Ecto neural progenitor cell (in vitro differentiated cells): ENCODE results near the gene KRT35.
"Not testable (repeated sequence)": the region's sequence is repeated elsewhere in the genome, so short reads cannot be mapped to it uniquely, and the experiment has no call there.

Source experiments
- DNase-seq: peaks from one replicate; pipeline ENCODE4 v3.0.0-alpha.2; 2018; ENCODE audit warnings: low spot score

The KRT35 gene

DNA sequence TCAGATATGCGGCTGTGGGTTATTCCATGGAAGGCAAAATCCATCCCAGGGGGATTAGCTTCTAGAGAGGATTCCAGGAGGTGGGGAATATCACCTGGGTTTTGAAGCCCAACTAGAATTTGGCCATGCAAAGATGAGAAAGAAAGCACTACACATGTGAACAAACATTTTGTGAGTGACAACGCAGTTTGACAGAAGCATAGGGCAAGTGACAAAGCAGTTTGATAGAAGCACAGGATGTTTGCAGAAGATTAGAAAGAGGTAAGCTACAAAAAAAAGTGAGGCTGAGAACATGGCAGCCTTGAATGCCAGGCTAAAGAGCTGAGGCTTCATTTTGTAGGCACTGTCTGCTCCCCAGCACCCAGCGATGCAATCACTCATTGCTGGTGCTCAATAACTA is 27.9 kb downstream of the KRT35 start:
- no peak for DNase-seq

DNA sequence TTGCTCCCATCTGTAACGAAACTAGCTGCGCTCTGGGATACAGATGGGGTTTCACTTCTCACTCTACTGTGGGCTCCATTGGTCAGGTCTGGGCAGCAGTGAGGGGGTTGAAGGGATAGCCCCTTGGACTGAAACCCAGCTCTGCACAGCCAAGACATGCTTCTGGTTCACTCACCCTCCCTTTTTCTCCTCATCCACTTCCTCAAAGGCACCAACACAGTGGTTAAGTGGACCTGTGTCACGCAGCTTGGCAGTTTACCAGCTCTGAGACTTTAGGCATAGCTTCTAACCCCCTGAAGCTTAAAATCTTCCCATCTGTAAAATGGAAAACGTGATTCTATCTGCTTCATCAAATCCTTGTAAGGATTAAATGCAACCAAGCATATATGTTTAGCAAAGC is 28.7 kb downstream of the KRT35 start:
- no peak for DNase-seq

GRCh38 chr17:41451154-41451728 is 29.7 kb downstream of the KRT35 start:
- no peak for DNase-seq

DNA sequence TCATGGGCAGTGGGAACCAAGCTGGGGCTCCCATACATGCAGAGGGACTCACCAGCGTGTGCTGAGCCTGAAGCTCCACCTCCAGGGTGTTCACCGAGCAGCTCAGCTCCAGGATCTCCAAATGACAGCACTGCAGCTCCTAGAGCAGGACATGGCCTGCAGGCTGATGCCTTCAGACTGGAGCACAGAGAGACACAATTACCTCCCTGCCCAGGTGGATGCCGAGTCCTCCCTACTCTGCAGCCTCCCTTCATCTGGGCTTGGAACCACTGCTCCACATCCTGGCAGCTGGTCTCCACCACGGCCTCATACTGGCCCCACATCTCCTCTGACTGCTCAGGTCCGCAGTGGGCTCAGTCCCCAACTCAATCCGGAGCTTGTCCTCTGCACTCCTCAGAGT is 31.9 kb downstream of the KRT35 start:
- DNase-seq, result no peak

DNA sequence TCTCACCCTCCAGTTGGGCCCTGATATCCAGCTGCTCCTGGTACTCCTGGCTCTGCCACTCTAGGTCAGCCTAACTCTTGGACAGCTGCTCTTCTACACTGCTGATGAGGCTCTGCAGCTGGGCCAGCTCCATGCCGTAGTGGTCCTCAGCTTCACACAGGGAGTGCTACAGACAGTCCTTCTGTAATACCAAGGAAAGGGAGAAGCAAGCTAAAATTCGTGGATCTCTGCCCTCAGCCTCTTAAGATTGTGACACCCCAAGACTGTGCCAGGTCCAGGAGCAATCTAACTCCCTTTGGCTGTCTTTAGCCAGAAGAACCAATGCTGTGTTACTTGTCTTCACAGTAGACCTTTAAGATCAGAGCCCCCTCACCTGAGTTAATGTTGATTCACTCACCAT is 32.4 kb downstream of the KRT35 start:
- no peak for DNase-seq

DNA sequence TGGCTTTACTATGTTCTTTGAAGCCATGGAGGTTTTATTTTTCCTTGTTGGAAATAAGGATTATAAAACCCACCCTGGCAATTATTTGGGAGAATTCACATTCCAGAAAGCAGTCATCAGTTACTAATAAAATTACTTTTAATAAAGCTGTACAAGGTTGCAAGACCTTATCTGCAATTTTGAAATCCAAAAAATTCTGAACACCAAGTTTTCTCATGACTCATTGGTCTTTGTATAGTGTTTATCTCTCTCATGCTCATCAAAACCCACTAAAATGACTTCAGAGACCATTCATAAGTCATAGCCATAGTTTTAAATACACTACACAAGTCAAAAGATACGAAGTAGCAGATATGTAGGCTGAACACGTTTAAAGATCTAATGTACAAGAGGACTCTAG is 34.1 kb downstream of the KRT35 start:
- DNase-seq, result no peak

DNA sequence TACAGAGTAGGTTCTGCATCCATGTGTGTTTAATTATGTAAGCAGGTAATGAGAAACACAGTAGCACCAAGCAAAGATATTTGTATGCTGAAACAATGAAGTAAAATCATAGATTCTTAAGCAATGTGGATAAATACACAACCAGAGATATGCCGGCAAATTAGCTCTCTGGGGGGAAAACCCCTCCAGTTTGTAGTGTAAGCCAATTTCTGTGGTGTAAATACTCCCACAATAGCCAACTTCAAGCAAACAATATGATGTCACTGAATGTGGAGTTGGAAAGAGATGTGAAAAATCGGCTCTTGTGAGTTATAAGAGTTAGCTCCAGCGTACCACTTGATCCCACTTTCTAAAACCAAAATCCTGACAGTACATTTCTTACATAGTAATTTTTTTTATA is 36.3 kb downstream of the KRT35 start:
- DNase-seq, result no peak

DNA sequence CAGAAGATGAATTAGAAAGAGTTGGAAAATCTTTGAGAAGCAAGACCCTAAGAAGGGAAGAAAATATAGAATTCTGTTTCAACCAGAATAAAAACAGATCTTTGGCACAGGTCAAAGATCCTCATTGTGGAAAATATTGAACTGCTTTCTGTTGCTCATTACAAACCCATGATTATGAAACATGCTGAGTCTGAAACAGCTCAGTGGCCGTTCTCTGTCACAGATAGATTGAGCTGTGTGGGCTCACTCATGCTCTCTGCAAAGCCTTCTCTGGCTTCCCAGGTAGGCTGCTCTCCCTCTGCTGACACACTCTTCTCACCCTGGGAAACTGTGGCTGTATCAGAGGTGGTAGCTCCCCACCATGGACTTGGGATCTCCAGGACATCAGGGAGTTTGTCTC is 36.8 kb downstream of the KRT35 start:
- no peak for DNase-seq

GRCh38 chr17:41442739-41443138 is 38.2 kb downstream of the KRT35 start:
- no peak for DNase-seq

DNA sequence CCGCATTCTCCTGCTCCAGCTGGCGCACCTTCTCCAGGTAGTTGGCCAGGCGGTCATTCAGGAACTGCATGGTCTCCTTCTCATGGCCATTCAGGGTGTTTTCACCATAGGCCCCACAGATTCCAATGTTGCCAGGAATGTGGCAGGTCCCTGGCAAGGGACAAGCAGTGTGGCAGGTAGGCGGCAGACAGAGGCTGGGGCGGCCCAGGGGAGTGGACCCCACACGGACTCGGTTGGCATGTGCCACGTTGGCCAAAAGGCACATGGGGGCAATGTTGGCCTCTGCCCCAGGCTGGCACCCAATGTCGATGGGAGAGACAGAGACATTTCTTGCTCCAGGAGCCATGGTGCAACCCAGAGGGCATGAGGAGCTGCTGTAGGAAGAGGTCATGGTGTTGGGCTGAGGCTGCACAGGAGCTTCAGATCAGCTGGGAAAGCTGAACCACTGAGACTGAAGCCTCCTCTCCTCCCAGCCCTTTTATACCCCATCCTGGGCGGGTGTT is 40.4 kb downstream of the KRT35 start, which contains the start of gene KRT38:
Gene KRT38 (minus strand): TSS at position 453 of the 503 bp plus-strand sequence. CDS start 62 bp downstream, at position 391.
- no peak for DNase-seq

DNA sequence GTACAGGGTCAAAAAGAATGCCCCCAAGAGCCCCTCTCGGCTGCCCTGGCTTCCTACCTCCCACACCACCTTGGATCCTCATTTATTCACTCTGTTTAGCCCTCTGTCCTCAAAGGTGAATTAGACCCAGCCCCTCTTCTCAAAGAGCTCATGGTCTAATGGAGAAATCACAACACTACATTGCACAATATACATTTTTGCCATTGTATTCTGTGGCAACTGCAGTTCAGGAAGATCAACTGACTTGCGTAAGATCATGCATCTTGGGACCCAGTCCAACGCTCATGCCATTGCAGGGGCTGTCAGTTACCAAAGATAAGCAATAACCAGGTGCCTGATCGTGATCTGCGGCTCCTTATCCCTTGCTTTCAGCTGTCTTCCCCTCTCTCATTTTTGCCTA is 41.6 kb downstream of the KRT35 start:
- DNase-seq, result no peak

DNA sequence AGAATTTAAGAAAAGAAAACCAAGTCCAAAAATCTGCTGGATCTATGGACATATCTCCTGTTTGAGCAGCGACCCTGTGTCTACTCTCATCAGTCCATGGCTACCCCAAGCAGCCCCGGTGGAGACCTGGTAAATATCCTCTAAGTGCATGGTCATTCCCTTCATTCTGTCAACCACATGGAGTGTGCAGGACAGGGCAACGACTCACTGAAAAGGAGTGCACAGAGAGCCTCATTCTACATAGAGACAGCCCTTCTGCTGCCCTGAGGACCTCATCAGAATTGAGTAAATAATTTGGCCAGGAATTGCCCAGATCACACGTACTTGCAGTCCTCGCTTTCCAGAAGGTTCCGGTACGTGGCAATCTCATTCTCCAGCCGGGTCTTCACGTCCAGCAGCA is 43.2 kb downstream of the KRT35 start:
- DNase-seq, result no peak

DNA sequence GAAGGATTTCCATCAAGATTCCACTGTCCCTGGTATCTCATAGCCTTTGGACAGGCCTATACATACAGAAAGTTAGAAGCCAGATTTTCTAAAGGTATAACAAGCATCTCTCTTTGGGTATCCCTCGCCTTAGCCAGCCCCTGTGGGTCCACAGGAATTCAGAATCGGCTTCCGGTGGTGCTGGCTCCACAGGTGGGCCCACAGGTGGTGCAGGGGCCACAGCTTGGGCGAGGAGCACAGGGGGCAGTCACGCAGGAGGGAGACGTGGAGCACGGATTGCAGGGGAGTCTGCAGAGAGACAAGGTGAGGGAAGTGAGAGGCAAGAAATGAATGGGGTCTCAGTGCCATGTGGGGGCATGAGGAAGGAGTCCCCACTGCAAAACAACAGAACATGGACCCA is 43.7 kb downstream of the KRT35 start:
- no peak for DNase-seq

DNA sequence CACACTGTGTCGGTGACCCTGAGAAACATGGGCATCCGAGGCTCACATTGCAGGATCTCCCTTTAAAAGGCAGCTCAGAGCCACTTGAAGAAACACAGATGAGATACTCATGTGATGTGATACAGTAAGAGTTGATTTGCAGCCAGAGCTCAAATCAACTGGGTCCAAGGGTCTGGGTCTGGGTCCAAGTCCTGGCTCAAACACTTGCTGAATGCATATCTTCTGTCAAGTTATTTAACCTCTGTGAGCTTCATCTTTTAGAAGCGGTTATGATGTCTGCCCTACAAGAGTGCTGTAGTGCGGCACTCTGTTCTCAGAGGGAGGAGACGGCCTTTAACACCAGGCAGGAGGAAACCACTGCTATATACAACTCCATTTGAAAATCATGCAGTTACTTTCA is 46.5 kb downstream of the KRT35 start:
- no peak for DNase-seq

- DNase-seq, result no peak
Measured at GRCh38 chr17:41434005-41434404, 46.9 kb downstream of the KRT35 start.

GRCh38 chr17:41433586-41433985 is 47.4 kb downstream of the KRT35 start:
- DNase-seq, result no peak

DNA sequence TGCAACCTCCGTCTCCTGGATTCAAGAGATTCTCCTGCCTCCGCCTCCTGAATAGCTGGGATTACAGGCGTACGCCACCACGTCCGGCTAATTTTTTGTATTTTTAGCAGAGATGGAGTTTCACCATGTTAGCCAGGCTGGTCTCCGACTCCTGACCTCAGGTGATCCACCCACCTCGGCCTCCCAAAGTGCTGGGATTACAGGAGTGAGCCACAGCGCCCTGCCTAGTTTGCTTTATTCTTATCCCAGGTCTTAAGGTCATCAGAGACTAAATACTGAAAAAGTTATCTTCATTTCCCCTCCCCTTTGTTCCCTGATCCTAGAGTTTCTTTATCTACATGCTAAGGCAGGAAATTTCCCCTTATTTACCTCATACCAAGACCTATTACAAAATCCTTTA is 50.6 kb downstream of the KRT35 start:
- DNase-seq, result not testable (repeated sequence)

GRCh38 chr17:41429667-41430066 is 51.3 kb downstream of the KRT35 start:
- no peak for DNase-seq

DNA sequence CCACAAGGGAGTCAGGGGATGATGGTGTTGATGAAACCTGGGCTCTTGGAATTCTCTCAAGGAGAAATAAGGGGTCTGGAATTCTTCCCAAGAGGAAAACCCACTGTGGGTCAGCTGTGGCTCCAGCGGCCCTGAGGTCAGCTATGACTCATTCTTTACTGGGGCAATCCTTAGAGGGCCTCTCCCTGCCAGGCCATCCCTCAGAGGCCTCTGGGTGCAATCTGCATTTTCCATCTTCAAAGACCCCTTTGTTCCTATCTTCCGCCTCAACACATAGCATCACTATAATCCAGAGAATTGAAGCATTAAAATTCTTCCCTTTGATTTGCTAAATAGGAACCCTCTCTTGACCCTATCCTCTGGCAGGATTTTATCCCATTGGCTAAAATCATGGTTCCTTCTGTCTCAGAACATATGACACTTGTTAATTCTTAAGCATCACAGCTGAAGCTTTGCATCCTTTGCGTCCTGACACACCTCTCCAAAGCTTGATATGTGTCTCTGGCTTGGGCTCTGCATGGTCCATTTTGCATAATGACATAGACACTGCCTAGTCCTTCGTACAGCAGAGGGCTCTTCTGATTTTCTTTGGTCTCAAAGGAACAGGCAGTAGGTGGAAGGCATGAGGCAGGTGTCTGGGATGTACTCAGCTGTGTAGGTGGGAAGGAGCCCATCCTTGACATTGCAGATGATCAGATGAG is 52.2 kb downstream of the KRT35 start:
- no peak for DNase-seq
